ENCODE measurements around the gene CBX8. TPM values are rescaled to one million over a fixed set of nuclear protein-coding genes. Genes with fewer than 3 reads are reported as not detected.
A peak's percentile ranks its signal among the peaks of the same experiment; 100 is the strongest.

CBX8 gene
- total RNA-seq, 1 donor from 2014 or later = 16.3 TPM

DNA sequence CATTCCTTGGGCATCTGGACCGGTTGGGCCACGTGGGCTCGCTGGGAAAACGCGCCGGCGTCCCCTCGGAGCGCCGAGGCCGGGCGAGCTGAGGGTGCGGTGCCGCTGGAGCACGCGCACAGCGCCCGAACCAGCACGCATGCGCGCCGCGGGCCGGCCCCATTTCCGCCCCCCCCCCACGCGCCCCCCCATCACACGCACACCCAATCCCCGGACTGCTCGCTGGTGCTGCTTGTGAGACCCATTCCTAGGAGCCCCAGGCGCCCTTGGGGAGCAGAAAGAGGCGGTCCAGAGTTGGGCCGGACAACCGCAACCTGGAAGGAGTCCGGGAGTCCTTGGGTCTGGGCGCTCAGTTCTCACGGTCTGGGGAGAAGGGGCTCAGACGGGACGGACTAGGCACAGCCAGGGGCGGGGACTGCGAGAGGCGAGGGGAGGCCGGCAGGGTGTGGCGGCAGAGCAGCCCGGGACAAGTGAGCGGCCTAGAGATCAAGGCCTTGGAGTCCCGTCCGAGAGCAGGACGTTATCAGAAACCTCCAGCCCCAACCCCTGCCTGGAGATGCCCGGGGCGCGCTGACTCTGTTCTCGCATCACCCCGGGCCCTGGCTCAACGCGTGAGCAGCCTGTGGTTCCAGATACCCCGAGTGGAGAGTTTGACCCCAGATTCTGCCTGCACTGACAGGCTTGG, 6.0 kb upstream of the CBX8 start:
- Mint-ChIP-seq H3K27ac (no peak overlapping the region), H3K4me3 (no peak overlapping the region), H3K27me3 (ENCODE audit: low read depth) (peaks cover 97% of the 10 kb centered on the region), H3K36me3 (no peaks in the 10 kb centered on the region), H3K4me1 (peaks cover 18% of the 10 kb centered on the region), H3K9me3 (no peaks in the 10 kb centered on the region)
- TF ChIP-seq CTCF (IDR thresholded peaks at IDR 0.05; ENCODE audit: unreplicated experiment) = no peak
- no peak for DNase-seq (ENCODE audit: low spot score in 2 of 2, unreplicated experiment in 2 of 2)

GRCh38 chr17:79802039-79802735, 5.3 kb upstream of the CBX8 start:
- Mint-ChIP-seq H3K27me3 (ENCODE audit: low read depth) (peaks cover 90% of the 10 kb centered on the region), H3K36me3 (no peaks in the 10 kb centered on the region), H3K27ac (no peak overlapping the region), H3K4me1 (peaks cover 18% of the 10 kb centered on the region), H3K4me3 (no peak overlapping the region), H3K9me3 (no peaks in the 10 kb centered on the region)
- no peak for TF ChIP-seq CTCF (IDR thresholded peaks at IDR 0.05; ENCODE audit: unreplicated experiment)
- no peak for DNase-seq (ENCODE audit: low spot score in 2 of 2, unreplicated experiment in 2 of 2)

DNA sequence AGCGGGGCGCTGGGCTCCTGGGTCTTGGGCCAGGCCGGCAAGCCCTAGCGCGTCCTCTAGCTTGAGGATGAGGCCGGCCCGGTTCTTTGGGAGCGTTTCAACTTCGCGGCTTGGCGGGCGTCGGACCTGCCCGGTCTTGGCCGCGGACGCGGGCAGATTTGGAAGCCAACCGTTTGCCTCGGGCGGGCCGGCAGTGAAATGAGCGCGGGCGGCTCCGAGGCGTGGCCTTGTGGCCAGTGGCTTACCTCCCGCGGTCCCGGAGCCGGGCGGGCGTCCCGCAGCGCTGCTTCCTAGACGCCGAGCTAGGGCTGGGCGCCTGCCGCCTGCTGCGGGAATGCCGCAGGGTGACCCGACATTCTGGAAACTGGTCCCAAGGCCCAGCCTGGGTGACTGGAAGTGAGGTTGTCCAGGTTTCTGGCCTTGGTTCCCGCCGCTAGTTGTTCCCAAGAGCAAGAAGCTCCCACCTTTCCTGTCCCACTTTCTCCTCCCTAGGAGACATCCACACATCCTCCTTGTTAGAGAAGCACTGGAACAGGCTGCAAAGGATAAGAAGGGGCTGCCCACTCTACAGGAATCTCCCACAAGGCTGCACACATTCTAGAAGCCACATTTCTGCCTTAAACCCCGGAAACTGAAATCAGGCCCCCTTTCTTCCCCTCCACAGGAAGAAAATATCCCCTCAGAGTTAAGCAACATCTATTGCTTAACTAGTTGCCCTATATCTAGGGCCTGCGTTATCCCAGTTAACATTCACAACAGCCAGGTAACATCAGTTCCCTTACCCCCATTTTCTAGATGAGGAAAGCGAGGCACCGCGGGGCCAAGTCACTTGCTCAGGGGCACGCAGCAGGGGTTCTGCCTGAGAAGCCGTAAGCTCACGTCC, 4.5 kb upstream of the CBX8 start:
- Mint-ChIP-seq H3K9me3 (no peaks in the 10 kb centered on the region), H3K4me1 (peaks cover 18% of the 10 kb centered on the region), H3K36me3 (no peaks in the 10 kb centered on the region), H3K4me3 (no peak overlapping the region), H3K27ac (no peak overlapping the region), H3K27me3 (ENCODE audit: low read depth) (peaks cover 82% of the 10 kb centered on the region)
- peak in 1 of 2 experiments; percentile 50 for DNase-seq (ENCODE audit: low spot score in 2 of 2, unreplicated experiment in 2 of 2)
- TF ChIP-seq CTCF (IDR thresholded peaks at IDR 0.05; ENCODE audit: unreplicated experiment) = no peak

- peak overlapping the region; percentile 39 for H3K4me3 Mint-ChIP-seq
- peaks cover 27% of the 10 kb centered on the region for H3K4me1 Mint-ChIP-seq
- H3K36me3 Mint-ChIP-seq = no peaks in the 10 kb centered on the region
- no peaks in the 10 kb centered on the region for H3K9me3 Mint-ChIP-seq
- peaks cover 74% of the 10 kb centered on the region for H3K27me3 Mint-ChIP-seq (ENCODE audit: low read depth)
- DNase-seq (ENCODE audit: low spot score in 2 of 2, unreplicated experiment in 2 of 2) = peak in 1 of 2 experiments; percentile 53
- TF ChIP-seq CTCF (IDR thresholded peaks at IDR 0.05; ENCODE audit: unreplicated experiment) = no peak
- H3K27ac Mint-ChIP-seq = peak overlapping the region; percentile 58
Measured at GRCh38 chr17:79800325-79801155, 3.7 kb upstream of the CBX8 start.

All from mesothelial cell of epicardium (in vitro differentiated cells).